HepG2 (cell line): Measurements from ENCODE around the gene RFFL. TPM values are rescaled to one million over a fixed set of nuclear protein-coding genes. Genes with fewer than 3 reads are reported as not detected.

ENCODE experiments used
- ATAC-seq: fragments of 200-7000 bp; cut with Tn5 transposase; 3 replicates; pipeline ENCODE4 v1.9.1; 2020; ENCODE audit warnings: mild to moderate bottlenecking, moderate library complexity
- BruUV-seq: library from RNA; stranded (reverse); fragments of 400-500 nt; replicated peaks from 2 replicates; lab custom pipeline; 2021; lab: Mats Ljungman, UMichigan
- CTCF ChIA-PET: fragments of 300-600 bp; formaldehyde crosslinking; extraction: SDS; loops from one replicate; lab custom pipeline; 2021; ENCODE audit warnings: low total read pairs, inconsistent platforms, low intra/inter-chr PET ratio; lab: Yijun Ruan, JAX
- POLR2A ChIA-PET: fragments of 350-600 bp; sonication (Branson Sonifier 250); formaldehyde crosslinking; loops from one replicate; lab custom pipeline; 2020; ENCODE audit warnings: antibody characterized with exemption, inconsistent platforms; lab: Yijun Ruan, JAX
- DNase-seq: peaks from one replicate; pipeline ENCODE4 v3.0.0-alpha.2; 2015; ENCODE audit warnings: low spot score
- FAIRE-seq: peaks from 3 replicates; lab custom pipeline; 2011; peaks lifted over from hg19 to GRCh38; lab: Jason Lieb, UNC
- H2AFZ ChIP-seq: one replicate; pipeline ENCODE4 v1.6.1; 2011; ENCODE audit warnings: low read length, inconsistent platforms
- H3K27ac ChIP-seq: fragments of 300-600 bp; 3 replicates; pipeline ENCODE4 v1.8.0; 2011; ENCODE audit warnings: mixed run types, mild to moderate bottlenecking, mixed read lengths, low read length, inconsistent platforms; ENCODE audit not compliant: insufficient read depth; ENCODE audit errors: extremely low read length
- H3K27me3 ChIP-seq, 2 experiments: fragments of 200-600 bp in 1 of 2; 2 replicates in 1 of 2; 3 replicates in 1 of 2; pipeline versions ENCODE4 v1.6.0 to v1.8.0; 2011; ENCODE audit warnings: low read length in 2 of 2, mild to moderate bottlenecking in 2 of 2, moderate library complexity in 2 of 2, inconsistent platforms in 1 of 2; ENCODE audit not compliant: insufficient read depth in 2 of 2, control insufficient read depth in 1 of 2
- H3K36me3 ChIP-seq, 2 experiments: fragments of 200-600 bp in 1 of 2; replicated peaks in 1 of 2; 2 replicates in 1 of 2; 3 replicates in 1 of 2; pipeline versions ENCODE4 v1.5.1 to v1.8.0; 2011; ENCODE audit warnings: low read length in 2 of 2, inconsistent platforms in 1 of 2; ENCODE audit not compliant: insufficient read depth in 2 of 2, control insufficient read depth in 1 of 2
- H3K4me1 ChIP-seq: 2 replicates; pipeline ENCODE4 v1.5.1; 2012; ENCODE audit warnings: low read length, inconsistent platforms; ENCODE audit not compliant: insufficient read depth
- H3K4me2 ChIP-seq: 2 replicates; pipeline ENCODE4 v1.6.0; 2011; ENCODE audit warnings: low read depth, low read length, inconsistent platforms
- H3K4me3 ChIP-seq, 3 experiments: fragments of 200-600 bp in 1 of 3; sonication (generic), shearing (Covaris generic) in 1 of 3; replicated peaks in 1 of 3; 2 replicates each; pipeline ENCODE4 v1.5.1; 2011 to 2016; ENCODE audit warnings: low read length in 3 of 3, inconsistent platforms in 2 of 3, low read depth in 2 of 3, mild to moderate bottlenecking in 2 of 3, control low read depth in 1 of 3, mixed read lengths in 1 of 3; ENCODE audit not compliant: insufficient read depth in 1 of 3
- H3K79me2 ChIP-seq: one replicate; pipeline ENCODE4 v1.6.1; 2011; ENCODE audit warnings: low read length, inconsistent platforms; ENCODE audit not compliant: insufficient read depth
- H3K9ac ChIP-seq: 2 replicates; pipeline ENCODE4 v1.6.0; 2011; ENCODE audit warnings: mild to moderate bottlenecking, low read depth, low read length, inconsistent platforms; ENCODE audit not compliant: insufficient read depth
- H3K9me3 ChIP-seq: 2 replicates; pipeline ENCODE4 v1.5.1; 2012; ENCODE audit warnings: mild to moderate bottlenecking, low read length
- H4K20me1 ChIP-seq: 2 replicates; pipeline ENCODE4 v1.6.0; 2011; ENCODE audit warnings: inconsistent platforms, mild to moderate bottlenecking, low read length, moderate library complexity; ENCODE audit not compliant: insufficient read depth
- ARNT2 ChIP-seq: sonication (generic); formaldehyde crosslinking; IDR thresholded peaks from 2 replicates; pipeline ENCODE4 v1.8.0; 2022; ENCODE audit warnings: mild to moderate bottlenecking, low read depth, missing genetic modification reagents, moderate library complexity
- DNMT1 ChIP-seq: sonication (generic); formaldehyde crosslinking; IDR thresholded peaks from 2 replicates; pipeline ENCODE4 v1.5.1; 2020; ENCODE audit warnings: mild to moderate bottlenecking, missing genetic modification reagents
- HMG20A ChIP-seq: IDR thresholded peaks from 2 replicates; pipeline ENCODE4 v1.6.1; 2016; ENCODE audit warnings: borderline replicate concordance
- HMGA1 ChIP-seq: sonication (generic); formaldehyde crosslinking; conservative IDR thresholded peaks from 2 replicates; pipeline ENCODE4 v1.4.0; 2020; ENCODE audit warnings: missing genetic modification reagents
- IKZF4 ChIP-seq: sonication (generic); formaldehyde crosslinking; IDR thresholded peaks from 2 replicates; pipeline ENCODE4 v1.5.1; 2020; ENCODE audit warnings: borderline replicate concordance, mild to moderate bottlenecking, low read depth, missing genetic modification reagents; ENCODE audit errors: not compliant biosample characterization
- IRX3 ChIP-seq: sonication (generic); formaldehyde crosslinking; IDR thresholded peaks from 2 replicates; pipeline ENCODE4 v1.8.1; 2023; ENCODE audit warnings: mild to moderate bottlenecking, low read depth, missing genetic modification reagents, borderline replicate concordance
- KDM1A ChIP-seq: IDR thresholded peaks from 2 replicates; pipeline ENCODE4 v1.6.1; 2016; ENCODE audit warnings: missing compliant biosample characterization
- NAIF1 ChIP-seq: sonication (generic); formaldehyde crosslinking; IDR thresholded peaks from 2 replicates; pipeline ENCODE4 v1.5.0; 2020; ENCODE audit warnings: mild to moderate bottlenecking, missing genetic modification reagents, borderline replicate concordance
- NR2F6 ChIP-seq, 2 experiments: IDR thresholded peaks; 2 replicates each; pipeline ENCODE4 v1.6.1; 2016; ENCODE audit warnings: antibody characterized with exemption in 1 of 2, mild to moderate bottlenecking in 1 of 2
- ONECUT2 ChIP-seq: sonication (generic); formaldehyde crosslinking; IDR thresholded peaks from 2 replicates; pipeline ENCODE4 v1.4.0; 2020; ENCODE audit warnings: missing genetic modification reagents
- SMAD1 ChIP-seq: sonication (generic); formaldehyde crosslinking; IDR thresholded peaks from 2 replicates; pipeline ENCODE4 v1.4.0; 2020; ENCODE audit warnings: missing genetic modification reagents, low read depth, mild to moderate bottlenecking, borderline replicate concordance
- TBL1XR1 ChIP-seq: fragments of 150-350 bp; IDR thresholded peaks from 2 replicates; pipeline ENCODE4 v1.6.1; 2014; ENCODE audit warnings: borderline replicate concordance, low read length; ENCODE audit not compliant: partially characterized antibody
- THYN1 ChIP-seq: sonication (generic); formaldehyde crosslinking; IDR thresholded peaks from 2 replicates; pipeline ENCODE4 v1.8.1; 2023; ENCODE audit warnings: low read depth, mild to moderate bottlenecking, moderate library complexity, missing genetic modification reagents, borderline replicate concordance
- ZNF10 ChIP-seq: sonication (generic); formaldehyde crosslinking; IDR thresholded peaks from 2 replicates; pipeline ENCODE4 v1.4.0; 2020; ENCODE audit warnings: mild to moderate bottlenecking, low read depth, missing genetic modification reagents, borderline replicate concordance
- ZNF768 ChIP-seq: sonication (generic); formaldehyde crosslinking; IDR thresholded peaks from 2 replicates; pipeline ENCODE4 v1.4.0; 2020; ENCODE audit warnings: missing genetic modification reagents
- ZNF776 ChIP-seq: sonication (generic); formaldehyde crosslinking; IDR thresholded peaks from 2 replicates; pipeline ENCODE4 v1.4.0; 2020; ENCODE audit warnings: mild to moderate bottlenecking, missing genetic modification reagents
- ZSCAN12 ChIP-seq: sonication (generic); formaldehyde crosslinking; IDR thresholded peaks from 2 replicates; pipeline ENCODE4 v1.9.0; 2021; ENCODE audit warnings: mild to moderate bottlenecking, missing genetic modification reagents
- WGBS: methylation state at CpG from one replicate; pipeline ENCODE4 v1.1.6; 2017; ENCODE audit warnings: low lambda C conversion rate; 5-methylcytosine and 5-hydroxymethylcytosine counted together
- in situ Hi-C: cut with HindIII; loops from 2 replicates; pipeline ENCODE4 v1.10.0; 2017; ENCODE audit warnings: low pct_unique_long_range_greater_than_20kb; ENCODE audit not compliant: extremely low pct_ligation_motif_present
- intact Hi-C: fragments of 100-400 bp; cut with micrococcal nuclease; formaldehyde crosslinking; loops from one replicate; pipeline ENCODE4 v1.10.0; 2022; ENCODE audit not compliant: unreplicated experiment
- polyA plus RNA-seq, 8 experiments: library from polyadenylated mRNA; depleted of rRNA in 3 of 8; stranded (reverse) in 7 of 8; unstranded in 1 of 8; fragments of >200 nt; fragmentation: Illumina TruSeq in 4 of 8; extraction: Trizol in 4 of 8; gene quantifications; 2 replicates each; pipeline versions ENCODE4 v1.2.1 to v1.2.3, GENCODE V29; 2011 to 2016; ENCODE audit warnings: low read depth in 4 of 8, missing spikeins in 1 of 8, mixed read lengths in 1 of 8; ENCODE audit not compliant: insufficient read depth in 1 of 8
- total RNA-seq, 5 experiments: library from RNA; depleted of rRNA; stranded (reverse); fragments of >200 nt; fragmentation: Illumina TruSeq; extraction: Trizol; gene quantifications; 2 replicates each; pipeline ENCODE4 v1.2.3, GENCODE V29; 2016; ENCODE audit warnings: low read depth in 1 of 5
- TF ChIP-seq, protein P1 (sequence below): sonication (generic); formaldehyde crosslinking; IDR thresholded peaks from 2 replicates; pipeline ENCODE4 v1.4.0; 2020; ENCODE audit warnings: missing genetic modification reagents, mild to moderate bottlenecking, borderline replicate concordance
- TF ChIP-seq, protein P2 (sequence below): sonication (generic); formaldehyde crosslinking; IDR thresholded peaks from 2 replicates; pipeline ENCODE4 v1.4.0; 2020; ENCODE audit warnings: mild to moderate bottlenecking, missing genetic modification reagents

The RFFL gene
- total and polyA plus RNA-seq, 2 of the 13 experiments (the other 11 are each of a cell fraction or from before 2014, with no cell fraction given): 24.3 to 48.6 TPM

DNA sequence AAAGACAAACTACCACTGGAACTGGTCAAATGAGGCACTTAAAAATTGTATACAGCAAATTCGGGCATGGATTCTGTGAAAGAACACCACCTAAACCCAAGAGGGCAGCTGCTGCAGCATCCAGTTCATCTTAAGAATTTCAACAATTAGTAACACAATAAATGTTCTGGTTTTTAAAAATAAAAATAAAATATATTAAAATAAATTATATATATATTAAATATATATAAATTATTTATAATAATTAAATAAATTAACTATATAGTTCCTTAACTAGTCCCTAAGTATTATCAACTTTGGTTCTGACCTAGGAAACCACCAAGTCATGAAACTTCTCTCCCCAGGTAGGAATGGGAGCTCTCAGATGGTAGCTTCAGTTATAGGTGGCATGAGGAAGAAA, 13.4 kb upstream of the RFFL start:
- TF ChIP-seq HMGA1 (CRISPR knock-in tag) (no peak), ZNF776 (CRISPR knock-in tag) (no peak), ZNF768 (CRISPR knock-in tag) (no peak), SMAD1 (no peak), NR2F6 (IDR thresholded peaks at IDR 0.05) (no peak), NR2F6 (CRISPR knock-in tag; IDR thresholded peaks at IDR 0.05) (no peak), KDM1A (CRISPR knock-in tag) (no peak), NAIF1 (no peak), ARNT2 (CRISPR knock-in tag) (no peak), ONECUT2 (CRISPR knock-in tag) (no peak), DNMT1 (CRISPR knock-in tag) (no peak), THYN1 (no peak), ZSCAN12 (no peak), IKZF4 (no peak), IRX3 (no peak), HMG20A (CRISPR knock-in tag) (no peak), ZNF10 (CRISPR knock-in tag) (no peak), TBL1XR1 (no peak)
- TF ChIP-seq, protein P1, sequence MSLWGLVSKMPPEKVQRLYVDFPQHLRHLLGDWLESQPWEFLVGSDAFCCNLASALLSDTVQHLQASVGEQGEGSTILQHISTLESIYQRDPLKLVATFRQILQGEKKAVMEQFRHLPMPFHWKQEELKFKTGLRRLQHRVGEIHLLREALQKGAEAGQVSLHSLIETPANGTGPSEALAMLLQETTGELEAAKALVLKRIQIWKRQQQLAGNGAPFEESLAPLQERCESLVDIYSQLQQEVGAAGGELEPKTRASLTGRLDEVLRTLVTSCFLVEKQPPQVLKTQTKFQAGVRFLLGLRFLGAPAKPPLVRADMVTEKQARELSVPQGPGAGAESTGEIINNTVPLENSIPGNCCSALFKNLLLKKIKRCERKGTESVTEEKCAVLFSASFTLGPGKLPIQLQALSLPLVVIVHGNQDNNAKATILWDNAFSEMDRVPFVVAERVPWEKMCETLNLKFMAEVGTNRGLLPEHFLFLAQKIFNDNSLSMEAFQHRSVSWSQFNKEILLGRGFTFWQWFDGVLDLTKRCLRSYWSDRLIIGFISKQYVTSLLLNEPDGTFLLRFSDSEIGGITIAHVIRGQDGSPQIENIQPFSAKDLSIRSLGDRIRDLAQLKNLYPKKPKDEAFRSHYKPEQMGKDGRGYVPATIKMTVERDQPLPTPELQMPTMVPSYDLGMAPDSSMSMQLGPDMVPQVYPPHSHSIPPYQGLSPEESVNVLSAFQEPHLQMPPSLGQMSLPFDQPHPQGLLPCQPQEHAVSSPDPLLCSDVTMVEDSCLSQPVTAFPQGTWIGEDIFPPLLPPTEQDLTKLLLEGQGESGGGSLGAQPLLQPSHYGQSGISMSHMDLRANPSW (CRISPR knock-in tag): no peak
- TF ChIP-seq, protein P2, sequence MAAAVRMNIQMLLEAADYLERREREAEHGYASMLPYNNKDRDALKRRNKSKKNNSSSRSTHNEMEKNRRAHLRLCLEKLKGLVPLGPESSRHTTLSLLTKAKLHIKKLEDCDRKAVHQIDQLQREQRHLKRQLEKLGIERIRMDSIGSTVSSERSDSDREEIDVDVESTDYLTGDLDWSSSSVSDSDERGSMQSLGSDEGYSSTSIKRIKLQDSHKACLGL (CRISPR knock-in tag): no peak
- FAIRE-seq: no peak
- Histone ChIP-seq H3K27me3 (no peaks in the 10 kb centered on the region), H3K4me1 (peaks cover 99% of the 10 kb centered on the region), H2AFZ (no peak overlapping the region), H3K9ac (no peak overlapping the region), H3K9me3 (no peaks in the 10 kb centered on the region), H3K36me3 (no peaks in the 10 kb centered on the region), H3K4me2 (no peak overlapping the region), H4K20me1 (no peaks in the 10 kb centered on the region), H3K27ac (no peak overlapping the region), H3K79me2 (peaks cover 88% of the 10 kb centered on the region), H3K4me3 (no peak overlapping the region)
- DNase-seq: no peak
- no peak for ATAC-seq
- in situ Hi-C loops (no loop called here), intact Hi-C loops (no loop called here)
- BruUV-seq: no TSS peak
- CTCF ChIA-PET: no interaction called here
- 97% methylated on average over 1 of the region's 1 CpG for WGBS
- POLR2A ChIA-PET: interaction anchor here (1.8 to 2.5 kb wide), 2 partner anchors 11 to 13 kb away, joined by 6 to 8 read pairs; partner anchors contain the start of gene RFFL
